Hindlimb muscle (tissue), 1 donor: Measurements from ENCODE around the gene STAT1. TPM values are rescaled to one million over a fixed set of nuclear protein-coding genes. Genes with fewer than 3 reads are reported as not detected.

Experiments used
- DNase-seq: peaks from one replicate; pipeline ENCODE4 v3.0.0-alpha.2; 2013
- polyA plus RNA-seq: library from polyadenylated mRNA; unstranded; fragments of 120-200 nt; gene quantifications from one replicate; pipeline ENCODE4 v1.2.1, GENCODE V29; 2013; ENCODE audit not compliant: insufficient read length

STAT1 gene
- polyA plus RNA-seq, 1 donor, result 36.5 TPM

DNA sequence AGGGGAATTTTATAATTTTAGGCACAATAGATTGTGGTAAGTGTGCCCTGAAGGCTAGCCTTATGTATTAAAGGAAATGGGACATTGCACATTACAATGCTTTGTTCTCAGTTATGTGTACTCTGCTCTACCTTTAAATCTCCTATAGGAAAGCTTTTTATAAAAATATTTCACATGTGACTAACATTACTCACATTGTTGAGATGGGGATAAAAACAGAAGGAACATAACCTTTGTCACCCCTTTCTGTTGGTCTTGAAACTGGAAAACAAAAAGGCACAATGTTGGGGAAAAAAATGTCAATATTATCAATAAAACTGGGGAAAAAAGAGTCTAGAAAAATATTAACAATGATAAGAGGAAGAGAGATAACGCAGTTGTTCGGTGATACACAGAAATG lies 17.3 kb upstream of the STAT1 start:
- DNase-seq, result no peak

DNA sequence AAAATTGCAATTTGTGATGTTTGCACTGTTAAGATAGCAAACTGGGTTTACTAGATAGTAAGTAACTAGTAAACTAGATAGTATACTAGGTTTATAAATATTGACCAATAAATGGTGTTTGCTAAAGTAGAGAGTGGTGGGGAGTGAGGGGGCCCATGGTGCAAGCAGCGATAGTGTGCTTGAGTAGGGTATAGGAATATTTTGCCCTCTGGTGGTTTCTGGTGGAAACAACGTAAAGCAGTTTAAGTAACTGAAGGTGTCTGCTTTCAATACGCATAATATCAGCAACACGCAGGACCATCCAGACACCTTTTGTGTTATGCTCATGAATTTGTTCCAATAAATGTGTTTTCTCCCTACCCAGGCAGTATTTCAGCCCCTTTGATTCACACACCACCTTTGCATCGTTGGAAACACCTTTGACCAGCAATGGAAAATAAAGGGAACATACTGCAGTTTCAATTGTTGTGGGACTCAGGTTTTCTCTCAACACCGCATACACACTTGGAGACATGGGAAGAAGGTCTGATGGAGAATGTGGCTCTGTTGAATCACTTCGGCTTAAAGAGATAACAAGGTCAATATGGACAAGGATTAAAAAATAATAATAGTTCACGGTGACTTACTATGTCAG lies 16.7 kb upstream of the STAT1 start:
- DNase-seq, result no peak

DNA sequence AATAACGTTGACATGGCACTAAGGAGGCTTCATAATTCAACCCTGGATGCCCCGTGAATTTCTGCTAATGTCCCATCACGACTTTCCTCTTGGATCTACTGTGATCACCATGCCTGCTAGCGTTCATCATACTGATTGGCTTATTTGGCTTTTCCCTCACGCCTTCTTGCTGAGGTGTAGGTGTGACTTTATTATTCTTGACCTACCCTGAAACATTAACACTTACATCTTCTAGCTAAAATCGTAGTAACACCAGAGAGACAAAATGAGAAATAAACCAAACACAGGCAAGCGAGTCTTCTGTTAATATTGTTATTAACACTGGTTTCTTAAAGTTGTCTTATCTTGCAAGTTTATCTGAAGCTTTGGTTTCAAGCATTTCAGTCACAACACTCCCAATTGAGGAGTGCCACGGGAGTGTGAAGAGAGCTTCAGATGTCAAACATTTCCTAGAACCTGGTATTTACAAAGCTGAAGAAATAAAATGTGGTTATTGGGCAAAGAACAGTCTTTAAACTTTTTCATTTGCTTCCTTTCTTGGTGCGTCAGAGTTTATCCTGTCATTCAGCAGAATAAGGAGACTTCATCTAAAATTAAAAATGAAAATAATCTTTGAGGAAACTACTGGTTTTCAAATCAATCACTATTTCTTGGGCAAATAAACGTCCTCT lies 15.4 kb upstream of the STAT1 start:
- DNase-seq, result no peak

DNA sequence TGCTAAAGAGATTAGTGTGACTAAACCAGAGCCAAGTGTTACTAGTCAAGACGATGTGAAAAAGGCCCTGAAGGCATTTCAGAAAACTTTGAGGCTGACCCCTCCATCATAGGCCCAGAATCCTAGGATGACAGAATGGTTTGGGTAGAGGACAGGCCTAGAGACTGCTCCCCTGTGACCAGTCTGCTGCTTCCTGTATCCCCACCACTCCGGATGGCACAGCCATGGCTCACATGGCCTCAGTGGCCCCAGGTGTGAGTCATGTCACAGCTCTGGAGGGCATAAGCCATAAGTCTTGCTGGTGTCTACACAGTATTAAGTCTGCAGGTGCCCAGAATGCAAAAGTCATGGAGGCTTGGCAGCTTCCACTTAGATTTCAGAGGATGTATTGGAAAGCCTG lies 12.4 kb upstream of the STAT1 start:
- no peak for DNase-seq

DNA sequence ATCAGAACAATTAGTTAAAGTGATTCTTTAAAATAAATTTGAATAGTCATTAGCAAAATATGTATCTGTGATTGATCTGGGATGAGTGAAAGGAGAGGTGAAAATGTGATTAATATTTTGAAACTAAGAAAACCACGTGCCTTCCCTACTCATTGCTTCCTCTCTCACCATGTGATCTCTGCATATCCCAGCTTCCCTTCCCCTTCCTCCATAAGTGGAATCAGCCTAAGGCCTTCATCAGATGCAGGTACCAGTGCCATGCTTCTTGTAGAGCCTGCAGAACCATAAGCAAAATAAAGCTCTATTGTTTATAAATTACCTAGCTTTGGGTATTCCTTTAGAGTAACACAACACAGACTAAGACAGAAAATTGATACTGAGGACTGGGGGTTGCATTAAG lies 11.2 kb upstream of the STAT1 start:
- DNase-seq, result no peak

DNA sequence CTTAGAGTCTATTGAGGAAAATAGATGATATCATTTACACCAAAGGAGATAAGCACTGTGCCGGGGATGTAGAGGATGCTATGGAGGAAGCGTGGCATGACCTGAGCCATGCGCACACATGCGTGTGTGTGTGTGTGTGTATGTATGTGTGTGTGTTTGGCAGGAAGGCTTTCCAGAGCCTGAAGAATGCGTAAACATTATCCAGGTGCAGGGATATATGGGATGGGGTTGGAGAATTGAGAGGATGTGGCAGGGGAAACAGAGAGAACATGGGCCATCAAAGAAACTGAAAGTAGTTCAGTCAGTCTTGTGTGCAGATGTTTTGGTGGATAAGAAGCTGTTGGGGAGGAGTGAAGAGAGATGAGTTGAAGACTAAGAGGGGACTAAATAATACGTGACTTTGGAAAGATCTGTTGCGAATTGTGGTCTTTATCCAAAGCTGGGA lies 9.3 kb upstream of the STAT1 start:
- DNase-seq, result no peak

DNA sequence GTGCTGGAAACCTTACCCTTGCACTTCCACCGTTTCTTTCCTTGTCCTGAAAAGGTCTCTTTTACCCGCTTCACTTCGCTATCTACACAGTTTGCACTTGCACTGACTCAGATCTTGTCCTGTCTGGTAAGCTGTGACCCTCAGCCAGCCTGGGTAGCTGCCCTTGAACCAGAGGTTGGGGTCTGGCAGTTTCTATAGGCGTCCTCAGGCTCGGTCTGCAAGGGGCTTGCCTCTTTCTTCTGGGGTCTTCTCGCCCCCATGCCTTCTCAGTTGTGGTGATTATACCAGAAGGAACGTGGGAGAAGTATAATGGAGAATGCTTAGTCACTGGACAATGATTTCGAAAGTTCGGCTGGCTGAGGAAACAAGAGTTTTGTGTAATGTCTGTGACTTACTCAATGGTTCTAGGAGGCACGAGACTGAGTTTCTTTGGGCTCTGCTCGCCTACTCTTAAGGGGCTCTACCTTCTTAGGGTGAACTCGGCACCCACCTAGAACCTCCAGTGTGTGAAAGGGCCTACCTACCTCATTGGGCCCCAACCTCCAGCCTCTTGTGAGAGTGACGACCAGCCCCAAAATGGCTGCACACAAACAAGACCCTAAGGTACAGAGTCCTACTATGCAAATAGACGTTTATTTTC lies 6.9 kb upstream of the STAT1 start:
- peak; percentile 29 for DNase-seq

DNA sequence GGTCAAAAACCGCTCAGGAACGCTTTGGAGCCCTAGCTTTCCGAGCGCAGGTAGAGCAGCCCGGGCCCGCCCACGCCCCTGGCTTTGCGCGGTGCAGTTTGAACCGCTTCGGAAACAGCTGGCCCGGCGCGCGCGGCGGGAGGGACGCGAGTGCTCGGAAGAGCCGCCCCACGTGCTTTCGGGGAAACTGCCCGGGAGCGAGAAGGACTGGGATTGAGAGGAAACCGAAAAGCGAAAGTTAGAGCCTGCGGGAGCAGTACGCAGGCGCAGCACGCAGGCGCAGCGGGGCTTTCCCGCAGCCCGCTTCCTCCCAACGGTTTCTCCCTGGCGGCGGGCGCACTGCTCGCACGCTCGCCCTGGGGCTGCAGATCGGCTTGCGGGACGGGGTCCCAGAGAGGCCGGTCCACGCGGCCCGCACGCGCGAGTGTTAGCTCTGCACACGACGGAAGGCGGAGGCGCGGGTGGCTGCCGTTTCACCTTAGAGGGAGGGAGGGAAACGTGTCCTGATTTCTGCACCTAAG lies 6.3 kb upstream of the STAT1 start:
- DNase-seq, result peak; percentile 99

DNA sequence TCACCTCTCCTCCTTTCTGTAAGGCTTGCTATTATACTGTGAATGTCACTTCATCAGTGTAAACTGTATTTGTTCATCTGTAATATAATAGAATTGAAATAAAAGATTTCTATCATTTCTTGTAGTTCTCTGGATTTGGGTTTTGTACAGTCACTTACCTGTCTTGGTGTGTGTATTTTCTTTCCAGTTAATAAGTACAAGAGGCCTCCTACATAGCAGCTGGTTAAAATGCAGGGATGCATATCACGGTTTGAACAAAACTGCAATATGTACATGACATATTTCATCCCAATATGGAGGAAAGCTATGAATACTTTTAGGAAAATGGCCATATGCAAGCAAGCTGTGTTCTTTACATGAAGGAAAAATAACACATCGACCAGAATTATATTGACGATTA lies 5.4 kb upstream of the STAT1 start:
- DNase-seq, result no peak

DNA sequence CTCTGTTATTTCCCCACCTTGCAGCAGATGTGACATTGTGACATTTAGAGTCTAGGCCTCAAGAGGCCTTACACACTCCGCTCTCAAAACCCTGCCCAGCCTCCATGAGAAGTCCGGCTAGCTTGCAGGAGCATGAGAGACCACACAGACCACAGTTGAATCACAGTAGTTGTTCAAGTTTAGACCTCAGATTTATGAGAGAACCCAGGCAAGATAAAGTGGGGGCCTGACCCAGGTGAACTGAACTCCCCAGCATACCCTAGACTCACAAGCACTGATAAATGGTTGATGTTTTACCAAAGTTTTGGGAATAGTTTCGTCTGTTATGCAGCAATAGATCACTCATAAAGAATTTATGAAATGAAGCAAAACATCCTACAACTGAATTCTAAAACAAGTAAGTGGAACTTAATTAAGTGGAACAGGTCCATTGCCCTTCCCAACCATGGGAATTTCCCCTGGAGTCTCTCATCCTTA lies 4.7 kb upstream of the STAT1 start:
- no peak for DNase-seq

DNA sequence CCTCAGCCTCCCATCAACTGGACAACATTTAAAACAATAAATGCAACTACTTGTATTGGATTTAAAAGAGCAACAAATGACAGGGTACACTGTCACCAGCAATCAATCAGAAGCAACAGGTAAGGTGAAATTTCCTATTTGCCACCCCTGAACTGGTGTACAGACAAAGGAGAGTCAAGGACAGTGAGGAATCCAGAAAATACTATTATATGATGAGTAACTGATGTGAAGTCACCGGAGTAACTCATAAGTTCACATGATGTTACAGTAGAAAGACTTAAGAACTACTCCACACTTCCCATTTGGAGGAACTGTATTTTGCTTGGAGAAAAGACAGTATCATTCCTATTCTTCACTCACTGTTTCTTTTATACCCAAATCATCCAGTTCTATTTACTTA lies 4.1 kb upstream of the STAT1 start:
- DNase-seq, result no peak

DNA sequence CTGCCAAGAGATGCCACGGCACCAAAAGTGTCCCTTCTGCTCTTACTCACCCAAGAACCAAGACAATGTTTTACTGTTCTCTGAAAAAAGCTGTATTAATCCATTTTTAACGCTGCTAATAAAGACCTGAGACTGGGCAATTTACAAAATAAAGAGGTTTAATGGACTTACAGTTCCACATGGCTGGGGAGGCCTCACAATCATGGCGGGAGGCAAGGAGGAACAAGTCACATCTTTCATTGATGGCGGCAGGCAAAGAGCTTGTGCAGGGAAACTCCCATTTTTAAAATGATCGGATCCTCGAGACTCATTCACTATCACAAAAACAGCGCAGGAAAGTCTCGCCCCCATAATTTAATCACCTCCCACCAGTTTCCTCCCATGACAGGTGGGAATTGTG lies 1.9 kb upstream of the STAT1 start:
- no peak for DNase-seq

DNA sequence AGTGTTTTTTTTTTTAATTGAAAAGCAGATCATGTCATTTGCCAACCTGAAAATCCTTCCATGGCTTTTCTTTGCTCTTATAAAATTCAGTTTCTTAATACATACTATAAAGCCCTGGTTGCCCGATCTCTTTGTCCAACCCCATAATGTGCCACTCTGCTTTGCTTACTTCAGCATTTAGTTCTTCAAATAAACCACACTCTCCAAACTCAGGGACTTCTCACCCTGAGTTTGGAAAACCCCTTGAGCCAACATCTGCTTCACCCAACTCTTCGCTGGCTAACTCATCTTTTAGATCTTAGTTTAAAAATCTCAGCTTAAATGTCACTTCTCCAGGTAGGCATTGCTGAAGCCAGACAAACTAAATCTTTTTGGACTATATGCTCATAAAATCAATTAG lies 1.3 kb upstream of the STAT1 start:
- DNase-seq, result no peak

DNA sequence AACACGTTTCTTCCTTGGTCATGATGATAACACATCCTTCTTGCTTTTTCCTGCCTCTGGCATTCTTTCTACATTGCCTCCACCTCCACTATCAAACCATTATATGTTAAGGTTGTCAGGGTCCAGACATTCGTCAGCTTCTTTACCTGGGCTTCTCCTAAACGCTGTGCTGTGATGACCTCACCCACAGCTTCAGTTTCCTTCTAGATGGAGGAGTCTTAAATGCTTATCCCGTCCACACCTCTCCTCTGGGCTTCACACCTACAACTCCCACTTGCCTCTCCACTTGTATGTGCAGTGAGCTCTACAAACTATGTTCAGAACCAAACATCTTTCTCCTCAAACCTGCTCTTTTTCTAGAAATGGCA lies 666 bp upstream of the STAT1 start:
- no peak for DNase-seq

DNA sequence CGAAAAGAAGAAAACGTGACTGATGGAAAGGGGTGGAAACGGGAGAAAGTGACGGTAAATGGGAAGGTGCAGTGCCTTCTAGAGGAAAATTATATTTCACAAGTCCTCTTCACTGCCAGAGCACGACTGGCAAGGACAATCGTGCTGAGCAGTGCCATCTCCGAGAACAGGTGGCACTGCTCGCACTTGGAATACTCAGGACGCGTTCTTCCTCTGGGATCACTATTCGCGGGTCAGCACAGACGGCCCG lies 364 bp downstream of the STAT1 start:
- DNase-seq, result no peak

DNA sequence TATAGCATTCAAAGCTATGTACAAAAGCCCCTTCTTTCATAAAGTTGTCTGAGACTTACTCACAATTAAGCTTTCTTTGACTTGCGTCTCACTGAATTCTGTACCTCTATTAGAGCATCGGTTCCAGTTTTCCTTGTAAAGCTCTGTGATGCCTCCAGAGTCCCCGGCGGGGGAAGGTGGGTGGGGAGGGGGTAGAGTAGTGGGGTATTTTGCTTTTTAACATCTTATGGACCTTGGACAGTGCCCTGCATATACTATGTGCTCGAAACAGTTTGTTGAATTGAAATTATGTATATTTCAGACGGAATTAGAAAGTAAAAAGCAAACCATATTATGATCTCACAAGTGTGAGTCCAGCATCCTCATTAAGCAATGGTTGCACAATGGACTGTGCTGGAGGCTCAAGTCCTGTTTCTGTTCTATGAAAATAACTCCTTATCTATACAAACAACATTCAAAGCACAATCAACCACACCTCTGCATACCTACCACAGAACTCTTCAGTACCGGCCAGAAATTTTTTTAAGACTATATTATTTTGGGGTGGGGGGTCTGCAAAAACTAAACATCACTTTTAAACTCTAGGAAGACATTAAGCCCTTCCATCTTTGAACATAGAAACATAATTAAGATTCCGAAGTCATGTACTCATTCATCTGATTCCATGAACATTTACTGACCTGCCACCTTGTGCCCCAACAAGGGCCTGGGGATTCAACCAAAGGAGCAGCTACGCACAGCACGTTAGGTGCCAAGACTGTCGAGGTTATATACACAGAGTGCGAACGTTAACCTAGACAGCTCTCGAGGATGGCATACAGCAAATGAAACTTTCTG lies 908 bp downstream of the STAT1 start:
- no peak for DNase-seq

DNA sequence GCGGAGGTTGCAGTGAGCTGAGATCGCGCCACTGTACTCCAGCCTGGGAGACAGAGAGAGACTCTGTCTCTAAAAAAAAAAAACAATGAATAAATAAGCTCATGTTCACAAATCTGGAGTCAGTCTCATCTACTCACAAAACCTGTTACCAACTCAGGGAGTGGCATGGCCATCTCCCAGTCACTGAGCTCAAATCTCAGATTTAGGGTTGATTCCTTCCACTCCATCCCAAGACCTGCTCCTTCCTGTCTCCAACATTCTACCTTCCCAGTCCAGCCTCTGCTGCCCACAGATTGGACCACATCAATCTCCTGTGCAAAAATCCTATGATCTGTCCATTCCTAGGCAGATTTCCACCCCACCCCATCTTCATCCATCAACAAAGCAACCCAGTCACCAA lies 1.6 kb downstream of the STAT1 start:
- no peak for DNase-seq

DNA sequence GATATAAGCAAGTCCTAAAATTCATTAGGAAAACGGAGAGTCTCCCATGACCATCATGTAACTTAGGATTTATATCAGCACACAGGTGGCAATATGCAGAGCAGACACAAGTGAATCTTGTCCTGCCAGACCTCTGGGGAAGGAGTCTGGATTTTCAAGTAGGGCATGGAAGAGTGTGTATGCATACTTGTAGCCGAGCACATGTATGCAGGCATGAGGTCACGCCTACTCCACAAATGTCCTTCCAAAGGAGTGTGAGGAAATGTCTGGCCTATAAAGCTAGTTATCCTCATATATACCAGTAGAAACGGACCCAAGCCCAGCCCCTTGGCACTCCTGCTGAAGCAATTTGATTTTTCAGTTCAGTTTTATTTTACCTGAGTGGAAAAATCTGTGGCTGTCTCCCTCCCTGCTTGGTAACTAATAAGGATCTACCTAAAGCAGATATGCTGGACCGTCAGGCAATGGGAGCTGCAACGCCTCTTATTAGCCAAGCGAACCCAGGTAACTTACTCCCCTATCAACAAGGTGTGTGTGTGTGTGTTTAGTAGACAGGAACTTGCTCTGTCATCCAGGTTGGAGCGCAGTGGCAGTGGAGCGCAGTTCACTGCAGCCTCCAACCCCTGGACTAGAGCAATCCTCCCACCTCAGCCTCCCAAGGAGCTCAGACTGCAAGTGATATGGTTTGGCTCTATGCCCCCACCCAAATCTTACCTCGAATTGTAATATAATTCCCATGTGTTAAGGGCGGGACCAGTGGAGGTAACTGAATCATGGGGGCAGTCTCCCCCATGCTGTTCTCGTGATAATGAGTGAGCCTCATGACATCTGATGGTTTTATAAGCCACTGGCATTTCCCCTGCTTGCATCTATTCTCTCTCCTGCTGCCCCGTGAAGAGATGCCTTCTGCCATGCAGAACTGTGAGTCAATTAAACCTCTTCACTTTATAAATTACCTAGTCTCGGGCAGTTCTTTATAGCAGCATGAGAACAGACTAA lies 2.8 kb downstream of the STAT1 start:
- DNase-seq, result no peak

DNA sequence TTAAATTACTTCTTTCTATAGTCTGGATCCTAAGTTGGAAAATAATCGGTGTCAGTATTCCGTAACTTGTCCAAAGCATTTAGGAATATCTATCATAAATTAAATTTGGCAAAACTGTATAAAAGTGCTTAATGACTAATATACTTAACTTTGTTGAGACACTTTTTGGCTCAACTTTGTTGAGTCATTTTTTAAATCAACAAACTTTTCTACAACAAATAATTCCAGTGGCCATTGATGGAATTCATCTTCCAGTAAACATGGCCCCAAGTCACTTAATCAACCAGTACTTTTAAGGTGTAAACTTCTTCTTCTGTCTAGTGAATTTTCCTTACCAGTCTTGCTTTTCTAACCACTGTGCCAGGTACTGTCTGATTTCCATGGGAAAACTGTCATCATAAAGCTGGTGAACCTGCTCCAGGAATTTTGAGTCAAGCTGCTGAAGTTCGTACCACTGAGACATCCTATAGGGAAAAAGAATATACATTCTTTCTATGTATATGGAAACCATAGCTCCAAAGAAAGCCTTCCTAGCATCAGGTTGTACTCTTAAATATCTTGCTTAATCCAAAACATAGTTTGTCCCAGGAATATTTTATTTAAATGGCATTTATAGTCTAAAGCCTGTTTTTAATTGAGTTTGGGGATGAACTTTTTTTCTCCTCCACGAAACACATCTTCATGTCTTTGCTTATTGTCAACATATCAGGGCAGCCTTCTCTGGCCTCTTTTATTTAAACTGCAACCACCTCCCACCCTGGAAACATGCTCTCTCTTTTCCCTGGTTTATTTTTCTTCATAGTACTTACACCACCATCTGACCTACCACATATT lies 4.2 kb downstream of the STAT1 start:
- DNase-seq, result no peak

DNA sequence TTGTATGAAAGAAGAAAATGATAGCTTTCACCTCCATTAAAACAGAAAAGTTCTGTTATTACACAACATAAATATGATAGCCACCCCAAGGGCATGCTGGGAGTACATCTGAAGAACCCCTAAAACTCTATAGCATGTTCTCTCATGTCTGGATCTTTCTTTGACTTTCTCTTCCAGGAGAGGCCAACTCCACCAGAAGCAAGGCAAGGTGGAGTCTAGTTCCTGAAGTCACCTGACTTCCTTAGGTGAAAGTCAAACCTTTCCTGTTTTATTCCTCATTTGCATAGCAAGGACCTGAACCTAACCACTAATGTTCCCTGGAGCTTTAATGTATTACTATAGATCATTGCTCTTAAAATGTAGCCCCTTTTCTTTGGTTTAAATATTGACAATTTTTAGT lies 5.7 kb downstream of the STAT1 start:
- DNase-seq, result no peak
